GM21447 (cell line): ENCODE data around the gene ACTR3.

ENCODE experiments used
- ATAC-seq: cut with Tn5 transposase; IDR thresholded peaks from one replicate; pipeline ENCODE4 v1.9.1; 2021; ENCODE audit not compliant: unreplicated experiment

Gene ACTR3

GRCh38 chr2:113996671-113997594, 107.0 kb downstream of the ACTR3 start:
- ATAC-seq, result no peak

- ATAC-seq, result no peak
Measured at GRCh38 chr2:114001152-114001551, 111.3 kb downstream of the ACTR3 start.

- ATAC-seq, result no peak
Measured at GRCh38 chr2:114001937-114002336, 112.0 kb downstream of the ACTR3 start.

GRCh38 chr2:114005110-114005783, 115.4 kb downstream of the ACTR3 start:
- ATAC-seq, result peak; percentile 65

- ATAC-seq, result no peak
Measured at GRCh38 chr2:114006460-114006859, 116.6 kb downstream of the ACTR3 start.

- no peak for ATAC-seq
Measured at GRCh38 chr2:114007436-114007835, 117.5 kb downstream of the ACTR3 start.

GRCh38 chr2:114008720-114009119, 118.8 kb downstream of the ACTR3 start:
- no peak for ATAC-seq

GRCh38 chr2:114009205-114009944, 119.5 kb downstream of the ACTR3 start:
- no peak for ATAC-seq

GRCh38 chr2:114010001-114010400, 120.1 kb downstream of the ACTR3 start:
- ATAC-seq, result no peak

GRCh38 chr2:114011713-114012112, 121.8 kb downstream of the ACTR3 start:
- ATAC-seq, result no peak
